DMS79 (cell line): Measurements from ENCODE around the gene USP14.

Experiments used
- DNase-seq: peaks from one replicate; lab custom pipeline; 2025; lab: John Stamatoyannopoulos, UW

Gene USP14

GRCh38 chr18:159933-160332, 1.6 kb downstream of the USP14 start:
- DNase-seq, result no peak

- no peak for DNase-seq
Observed at GRCh38 chr18:160831-161570, 2.6 kb downstream of the USP14 start.

- no peak for DNase-seq
Observed at GRCh38 chr18:172361-172760, 14.0 kb downstream of the USP14 start.

- no peak for DNase-seq
Observed at GRCh38 chr18:179499-179898, 21.1 kb downstream of the USP14 start.

- DNase-seq, result no peak
Observed at GRCh38 chr18:181711-182110, 23.4 kb downstream of the USP14 start.

GRCh38 chr18:183769-184168, 25.4 kb downstream of the USP14 start:
- no peak for DNase-seq

GRCh38 chr18:189254-189653, 30.9 kb downstream of the USP14 start:
- no peak for DNase-seq

GRCh38 chr18:191725-192124, 33.4 kb downstream of the USP14 start:
- no peak for DNase-seq

- no peak for DNase-seq
Observed at GRCh38 chr18:192801-193200, 34.4 kb downstream of the USP14 start.

- DNase-seq, result no peak
Observed at GRCh38 chr18:195651-196050, 37.3 kb downstream of the USP14 start.

- no peak for DNase-seq
Observed at GRCh38 chr18:199214-199613, 40.9 kb downstream of the USP14 start.

- DNase-seq, result no peak
Observed at GRCh38 chr18:199768-200167, 41.4 kb downstream of the USP14 start.

GRCh38 chr18:210075-210474, 51.7 kb downstream of the USP14 start:
- DNase-seq, result no peak

GRCh38 chr18:210733-211132, 52.4 kb downstream of the USP14 start:
- no peak for DNase-seq

GRCh38 chr18:211582-211981, 53.2 kb downstream of the USP14 start:
- no peak for DNase-seq

GRCh38 chr18:212780-213179, 54.4 kb downstream of the USP14 start:
- no peak for DNase-seq

GRCh38 chr18:213505-213904, 55.1 kb downstream of the USP14 start:
- DNase-seq, result no peak

GRCh38 chr18:213966-214365, 55.6 kb downstream of the USP14 start:
- no peak for DNase-seq

GRCh38 chr18:215448-216010, 57.2 kb downstream of the USP14 start:
- no peak for DNase-seq

- no peak for DNase-seq
Observed at GRCh38 chr18:217532-218336, 59.4 kb downstream of the USP14 start.

- no peak for DNase-seq
Observed at GRCh38 chr18:220708-221107, 62.4 kb downstream of the USP14 start.

- no peak for DNase-seq
Observed at GRCh38 chr18:225745-226144, 67.4 kb downstream of the USP14 start.

GRCh38 chr18:227374-227773, 69.0 kb downstream of the USP14 start:
- DNase-seq, result no peak
